Measurements from ENCODE around the gene VGLL4.

The VGLL4 gene

DNA sequence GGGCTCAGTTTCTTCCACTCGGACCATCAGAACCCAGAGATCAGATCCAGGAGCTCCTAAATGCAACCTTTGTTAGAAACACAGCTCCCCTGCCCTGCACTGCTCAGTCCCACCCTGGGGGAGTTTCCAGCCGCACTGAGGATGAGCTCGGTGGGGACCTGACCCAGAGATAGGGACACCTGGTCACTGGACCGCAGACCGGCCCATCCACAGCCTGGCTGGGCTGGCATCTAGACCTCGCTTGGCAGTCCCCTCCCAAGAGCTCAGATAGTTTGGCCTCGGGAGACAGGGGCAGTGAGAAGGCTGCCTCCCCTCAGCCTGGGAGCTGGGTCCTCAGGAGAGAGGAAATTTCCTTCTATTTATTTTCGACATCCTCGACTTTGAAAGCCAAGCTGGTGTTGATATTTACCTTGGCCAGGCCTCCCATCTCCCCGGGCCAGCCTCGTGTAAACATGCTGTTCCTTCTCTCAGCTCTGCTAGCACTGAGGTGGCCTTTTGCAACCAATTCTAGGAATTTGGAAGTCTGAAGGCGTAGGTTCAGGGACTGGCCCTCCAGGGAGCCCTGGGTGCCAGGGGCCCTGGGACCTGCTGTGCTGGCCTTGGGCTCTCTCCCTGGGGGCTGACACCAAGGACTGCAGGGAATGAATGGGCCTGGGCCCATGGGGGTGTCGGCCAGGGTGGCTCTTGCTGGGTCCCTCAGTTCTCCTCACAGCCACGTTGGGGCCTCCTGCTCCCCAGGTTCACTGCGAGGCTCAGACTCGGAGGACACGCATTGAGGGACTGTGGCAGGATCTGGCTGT, 90.1 kb downstream of the VGLL4 start:
- DNase-seq (ENCODE audit: low read depth in 1 of 2, low spot score in 1 of 2): no peak

DNA sequence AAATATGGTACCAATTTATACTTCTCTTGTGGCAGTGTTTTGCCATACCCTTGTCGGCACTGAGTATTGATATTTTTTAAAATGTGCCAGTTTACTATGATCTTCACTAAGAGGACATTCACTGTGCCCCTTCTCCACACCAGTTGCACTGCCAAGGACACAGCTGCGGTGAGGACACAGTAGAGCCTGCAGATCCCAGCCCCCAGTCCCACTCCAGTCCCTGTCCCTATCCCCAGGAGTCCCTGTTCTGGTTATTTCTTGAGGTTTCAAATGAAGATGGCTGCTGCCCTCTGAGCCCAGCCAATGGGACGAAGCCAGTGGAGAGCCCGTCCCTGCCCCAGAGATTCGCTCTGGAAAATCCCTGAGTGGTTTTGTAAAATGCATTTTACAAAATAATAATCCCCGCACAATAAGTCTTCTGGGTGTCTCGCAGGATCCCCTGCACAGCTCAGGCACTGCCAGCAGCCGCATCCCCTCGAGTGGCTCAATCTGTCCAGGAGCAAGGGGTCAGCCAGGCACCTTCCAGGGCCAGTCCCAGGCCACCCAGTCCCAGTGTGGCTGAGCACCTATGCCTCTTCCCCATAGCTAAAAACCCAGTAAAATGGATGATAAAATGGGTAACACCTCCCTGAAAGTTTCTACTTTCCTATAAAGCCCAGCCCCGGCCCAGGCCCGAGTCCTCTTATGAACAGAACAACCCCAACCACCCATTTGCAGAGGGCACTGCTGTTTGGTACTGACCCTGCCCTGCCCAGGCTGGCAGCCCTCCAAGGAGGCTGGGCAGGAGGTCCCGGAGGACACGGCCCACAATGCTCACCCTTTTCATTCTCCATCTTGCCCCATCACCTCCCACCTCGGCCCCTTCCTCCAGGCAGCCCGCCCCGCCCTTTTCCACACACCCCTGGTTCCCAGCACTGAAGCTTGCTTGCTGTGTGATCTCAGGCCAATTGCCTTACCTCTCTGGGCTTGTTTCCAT, 91.1 kb downstream of the VGLL4 start:
- no peak for DNase-seq (ENCODE audit: low read depth in 1 of 2, low spot score in 1 of 2)

DNA sequence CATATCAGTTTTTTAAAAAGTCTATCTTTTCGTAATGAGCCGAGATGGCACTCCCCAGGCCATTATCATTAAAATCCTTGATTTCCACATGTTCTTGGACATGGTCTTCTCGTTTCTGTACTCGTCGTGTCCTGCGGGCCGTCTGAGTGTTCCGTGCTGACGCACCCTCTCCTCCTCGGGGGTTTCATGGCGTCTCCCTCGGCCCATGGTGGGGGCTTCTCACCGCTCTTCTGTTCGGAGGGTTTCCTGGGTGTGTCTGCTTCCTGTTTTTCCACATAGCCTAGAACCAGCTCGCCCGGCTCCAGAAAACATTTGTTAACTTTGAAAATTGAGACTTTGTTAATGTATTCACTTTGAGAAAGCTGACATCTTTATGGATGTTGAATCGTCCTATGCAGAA, 92.7 kb downstream of the VGLL4 start:
- no peak for DNase-seq (ENCODE audit: low read depth in 1 of 2, low spot score in 1 of 2)

DNA sequence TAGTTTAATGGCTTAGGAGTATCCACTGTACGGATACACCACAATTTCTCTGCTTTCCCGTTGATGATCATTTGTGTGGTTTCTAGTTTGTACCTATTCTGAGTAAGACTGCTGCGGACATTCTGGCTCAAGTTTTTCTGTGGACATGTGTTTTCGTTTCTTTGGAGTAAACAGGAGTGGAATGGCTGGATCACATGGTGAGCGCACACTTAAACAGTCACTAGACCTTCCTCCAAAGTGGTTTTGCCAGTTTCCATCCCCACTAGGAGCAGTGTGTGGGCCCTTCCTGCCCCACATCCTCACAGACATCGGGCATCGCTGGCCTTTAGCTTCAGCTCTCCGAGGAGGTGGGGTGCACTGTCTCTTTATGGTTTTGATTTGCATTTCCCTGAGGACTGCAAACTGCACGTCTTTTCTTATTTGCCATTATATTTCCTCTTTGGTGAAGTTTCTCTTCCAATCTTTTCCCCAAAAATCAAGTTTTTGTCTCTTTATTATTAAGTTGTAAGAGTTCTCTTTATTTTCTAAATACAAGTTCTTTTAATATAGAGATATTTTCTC, 94.1 kb downstream of the VGLL4 start:
- DNase-seq (ENCODE audit: low read depth in 1 of 2, low spot score in 1 of 2): no peak

DNA sequence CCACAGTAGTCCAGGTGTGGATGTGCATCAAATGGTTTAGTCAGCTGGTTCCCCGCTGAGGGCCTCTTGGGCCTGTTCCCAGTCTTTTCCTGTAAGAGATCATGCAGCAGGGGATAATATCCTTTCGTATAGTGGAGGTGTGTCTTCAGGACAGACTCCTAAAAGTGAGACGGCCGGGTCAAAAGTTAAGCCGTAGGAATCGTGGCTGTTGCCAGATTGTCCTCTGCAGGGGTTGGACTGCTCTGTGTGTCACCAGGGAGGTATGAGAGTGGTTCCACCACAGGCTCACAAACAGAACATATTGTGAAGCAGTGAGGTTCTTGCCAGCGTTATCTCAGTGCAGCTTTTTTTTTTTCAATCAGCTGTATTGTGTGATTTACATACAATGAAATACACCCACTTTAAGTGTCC, 95.0 kb downstream of the VGLL4 start:
- no peak for DNase-seq (ENCODE audit: low read depth in 1 of 2, low spot score in 1 of 2)

DNA sequence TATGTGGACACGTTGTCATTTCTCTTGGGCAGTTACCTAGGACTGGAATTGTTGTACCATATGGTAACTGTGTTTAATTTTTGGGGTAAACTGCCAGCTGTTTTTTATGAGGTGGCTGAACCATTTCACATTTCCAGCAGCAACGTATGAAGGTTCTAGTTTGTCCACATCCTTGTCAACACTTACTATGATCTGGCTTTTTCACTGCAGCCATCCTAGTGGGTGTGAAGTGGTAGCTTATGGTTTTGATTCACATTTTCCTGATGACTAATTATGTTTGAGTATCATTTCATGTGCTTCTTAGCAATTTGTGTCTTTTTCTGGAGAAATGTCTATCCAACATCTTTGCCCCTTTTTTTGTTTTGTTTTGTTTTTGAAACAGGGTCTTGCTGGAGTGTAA, 96.2 kb downstream of the VGLL4 start:
- DNase-seq (ENCODE audit: low read depth in 1 of 2, low spot score in 1 of 2): no peak

DNA sequence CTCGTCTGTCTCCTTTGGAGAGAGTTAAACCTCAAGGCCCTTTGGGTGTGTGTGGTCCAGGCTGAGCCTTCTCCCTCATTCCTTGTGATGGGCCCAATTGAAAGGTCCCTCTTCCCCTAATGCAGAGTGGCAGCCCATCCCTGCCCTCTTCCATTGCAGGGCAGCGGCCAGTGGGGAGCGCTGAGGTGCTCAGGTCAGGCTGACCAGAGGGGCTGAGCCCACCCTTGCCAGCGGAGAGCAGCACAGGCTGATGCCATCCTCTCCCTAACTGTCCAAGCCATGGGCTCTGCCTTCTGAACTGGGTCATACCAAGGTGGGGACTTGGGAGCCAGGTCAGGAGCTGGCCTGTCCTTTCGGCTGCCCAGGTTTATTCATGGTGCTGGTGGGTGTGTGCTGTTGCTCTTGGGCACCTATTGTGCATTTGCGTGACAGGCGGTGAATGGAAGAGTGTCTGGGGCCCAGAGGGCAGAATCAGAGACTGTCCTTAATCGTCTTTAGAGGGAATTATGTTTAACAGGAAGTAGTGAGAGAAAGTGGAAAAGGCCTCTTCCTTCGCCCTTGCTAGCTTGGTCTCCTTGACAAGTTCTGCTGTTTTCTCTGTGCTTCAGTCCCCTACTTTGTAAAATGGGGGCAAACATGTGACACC, 96.9 kb downstream of the VGLL4 start:
- no peak for DNase-seq (ENCODE audit: low read depth in 1 of 2, low spot score in 1 of 2)

DNA sequence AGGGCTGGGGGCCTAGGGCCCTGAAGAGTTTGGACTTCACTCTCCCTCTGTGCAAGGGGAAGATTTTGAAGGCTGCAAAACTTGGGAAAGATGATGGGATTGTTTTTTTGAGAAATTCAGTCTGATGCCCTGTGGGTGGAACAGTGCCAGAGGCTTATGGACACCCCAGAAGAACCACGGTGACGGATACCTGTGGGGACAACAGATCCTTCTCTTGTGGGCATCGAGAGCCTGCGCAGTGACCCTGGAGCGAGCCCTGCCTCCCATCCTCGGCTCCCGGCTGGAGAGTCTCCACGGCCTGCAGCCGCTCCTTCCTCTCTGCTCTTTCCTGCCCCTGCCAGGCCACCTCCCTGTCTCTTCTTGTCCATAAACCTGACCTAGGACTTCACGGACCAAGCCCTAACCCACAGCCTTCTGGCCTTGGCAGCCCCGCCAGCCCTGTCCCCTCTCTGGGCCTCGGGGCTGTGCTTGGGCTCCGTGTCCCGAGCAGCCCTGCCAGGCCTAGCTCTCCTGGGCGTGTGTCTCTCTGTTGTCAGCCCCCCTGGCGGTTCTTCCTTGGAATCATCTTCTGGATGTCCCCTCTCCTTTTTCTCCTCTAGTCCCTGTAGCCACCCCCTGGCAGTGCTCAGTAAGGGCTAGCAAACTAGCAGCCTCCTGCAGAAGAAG, 98.4 kb downstream of the VGLL4 start:
- no peak for DNase-seq (ENCODE audit: low read depth in 1 of 2, low spot score in 1 of 2)

DNA sequence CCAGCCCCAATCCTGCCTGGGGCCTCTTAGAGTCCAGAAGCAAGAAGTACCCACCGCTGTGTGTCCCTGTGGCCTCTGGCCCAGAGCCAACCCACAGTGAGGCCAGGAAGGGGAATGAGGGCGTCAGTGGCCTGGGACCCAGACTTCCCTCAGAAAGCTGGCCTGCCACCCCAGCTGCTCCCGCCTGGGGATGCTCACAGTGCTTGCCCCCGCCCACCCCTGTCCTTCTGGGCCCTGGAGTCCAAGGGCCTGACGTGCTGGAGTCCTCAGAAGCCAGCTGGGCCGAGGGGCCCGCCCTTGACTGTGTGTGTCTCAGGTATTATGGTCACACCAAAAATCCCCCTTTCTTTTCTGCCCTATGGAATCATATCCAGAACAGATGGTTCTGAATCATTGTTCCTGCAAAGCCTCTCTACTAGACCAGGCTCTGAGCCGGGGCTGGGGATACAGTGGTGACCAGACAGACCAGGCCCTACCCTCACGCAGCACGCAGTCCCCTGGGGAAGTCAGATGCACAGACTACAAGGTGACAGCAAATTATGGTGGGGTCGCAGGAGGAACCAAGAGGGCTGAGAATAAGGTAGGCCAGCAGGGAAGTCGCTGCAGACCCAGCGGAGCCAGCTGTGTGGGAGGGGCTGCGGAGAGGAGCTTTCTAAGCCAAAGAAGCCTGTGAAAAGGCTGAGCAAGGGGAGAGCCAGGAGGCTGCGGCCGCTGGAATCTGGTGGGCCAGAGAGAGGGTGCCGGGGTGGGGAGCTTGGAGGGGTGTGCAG, 99.1 kb downstream of the VGLL4 start:
- no peak for DNase-seq (ENCODE audit: low read depth in 1 of 2, low spot score in 1 of 2)

DNA sequence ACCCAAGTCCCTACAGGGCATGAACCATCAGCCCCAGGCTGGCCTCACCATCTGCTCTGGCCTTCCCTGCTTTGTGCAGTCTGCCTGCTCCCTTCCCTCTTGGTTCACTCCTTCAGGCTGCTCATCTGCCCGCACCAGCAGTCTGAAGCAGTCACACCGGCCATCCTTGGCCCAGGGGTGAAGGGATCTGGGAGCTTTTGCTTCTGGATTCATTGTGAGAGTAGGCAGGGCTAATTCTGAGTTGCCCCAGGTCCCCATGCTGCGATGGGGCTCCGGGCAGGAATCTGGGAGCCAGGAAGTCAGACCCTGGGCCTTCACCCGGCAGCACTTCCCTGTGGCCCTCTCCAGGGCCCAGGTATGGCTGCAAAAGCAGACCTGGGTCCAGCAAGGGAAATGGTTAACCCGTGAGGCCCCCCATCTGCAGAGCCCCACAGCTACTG, 99.7 kb downstream of the VGLL4 start:
- no peak for DNase-seq (ENCODE audit: low read depth in 1 of 2, low spot score in 1 of 2)

DNA sequence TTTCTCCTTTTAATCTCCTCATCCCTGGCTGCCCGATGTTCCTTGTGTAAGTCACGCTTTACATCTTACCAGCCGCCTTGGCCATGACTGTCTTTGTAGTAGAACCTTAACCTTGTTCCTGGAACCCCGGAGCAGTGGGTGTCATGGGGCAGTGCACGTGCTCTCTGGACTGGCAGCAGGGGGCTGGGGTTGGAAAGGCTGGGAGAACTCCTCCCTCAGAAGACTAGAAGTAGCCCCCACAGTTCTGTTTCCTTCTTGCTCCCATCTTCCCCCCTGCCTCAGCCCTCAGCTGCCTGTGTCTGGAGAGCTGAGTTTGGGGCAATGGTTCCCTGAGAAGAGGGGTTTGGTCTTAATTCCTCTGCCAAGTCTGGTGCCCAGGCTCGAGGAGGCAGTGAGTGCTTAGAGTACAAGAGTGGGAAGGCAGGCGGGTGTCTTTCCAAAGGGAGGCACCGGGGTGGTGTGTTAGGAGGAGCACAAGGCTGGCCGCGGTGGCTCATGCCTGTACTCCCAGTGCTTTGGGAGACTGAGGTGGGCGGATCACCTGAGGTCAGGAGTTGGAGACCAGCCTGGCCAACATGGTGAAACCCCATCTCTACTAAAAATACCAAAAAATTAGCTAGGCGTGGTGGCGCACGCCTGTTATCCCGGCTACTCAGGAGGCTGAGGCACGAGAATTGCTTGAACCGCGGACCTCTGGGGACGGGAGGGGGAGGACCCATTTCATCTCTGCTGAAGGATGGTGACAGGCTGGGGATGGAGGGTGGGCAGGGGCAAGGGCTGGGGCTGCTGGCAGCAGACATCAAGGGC, 100.4 kb downstream of the VGLL4 start:
- no peak for DNase-seq (ENCODE audit: low read depth in 1 of 2, low spot score in 1 of 2)

DNA sequence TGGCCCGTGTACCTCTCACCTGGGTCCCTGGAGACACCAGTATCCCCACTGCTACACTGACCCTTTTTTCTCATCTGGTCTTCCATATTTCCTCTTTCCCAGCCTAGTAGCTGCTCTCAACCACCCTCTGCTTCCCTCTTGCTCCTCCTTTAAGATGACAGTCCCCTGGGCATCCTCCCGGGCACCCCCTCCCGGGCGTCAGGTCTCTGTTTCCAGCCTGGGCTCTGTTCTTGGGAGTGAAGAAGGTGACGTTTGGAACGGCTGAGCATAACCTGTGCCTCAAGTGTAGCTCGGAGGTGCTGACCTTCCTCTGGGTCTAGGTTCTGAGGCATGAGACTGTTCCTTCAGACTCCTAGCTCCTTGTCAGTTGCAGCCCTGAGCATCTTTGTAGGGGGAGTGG, 101.2 kb downstream of the VGLL4 start:
- no peak for DNase-seq (ENCODE audit: low read depth in 1 of 2, low spot score in 1 of 2)

DNA sequence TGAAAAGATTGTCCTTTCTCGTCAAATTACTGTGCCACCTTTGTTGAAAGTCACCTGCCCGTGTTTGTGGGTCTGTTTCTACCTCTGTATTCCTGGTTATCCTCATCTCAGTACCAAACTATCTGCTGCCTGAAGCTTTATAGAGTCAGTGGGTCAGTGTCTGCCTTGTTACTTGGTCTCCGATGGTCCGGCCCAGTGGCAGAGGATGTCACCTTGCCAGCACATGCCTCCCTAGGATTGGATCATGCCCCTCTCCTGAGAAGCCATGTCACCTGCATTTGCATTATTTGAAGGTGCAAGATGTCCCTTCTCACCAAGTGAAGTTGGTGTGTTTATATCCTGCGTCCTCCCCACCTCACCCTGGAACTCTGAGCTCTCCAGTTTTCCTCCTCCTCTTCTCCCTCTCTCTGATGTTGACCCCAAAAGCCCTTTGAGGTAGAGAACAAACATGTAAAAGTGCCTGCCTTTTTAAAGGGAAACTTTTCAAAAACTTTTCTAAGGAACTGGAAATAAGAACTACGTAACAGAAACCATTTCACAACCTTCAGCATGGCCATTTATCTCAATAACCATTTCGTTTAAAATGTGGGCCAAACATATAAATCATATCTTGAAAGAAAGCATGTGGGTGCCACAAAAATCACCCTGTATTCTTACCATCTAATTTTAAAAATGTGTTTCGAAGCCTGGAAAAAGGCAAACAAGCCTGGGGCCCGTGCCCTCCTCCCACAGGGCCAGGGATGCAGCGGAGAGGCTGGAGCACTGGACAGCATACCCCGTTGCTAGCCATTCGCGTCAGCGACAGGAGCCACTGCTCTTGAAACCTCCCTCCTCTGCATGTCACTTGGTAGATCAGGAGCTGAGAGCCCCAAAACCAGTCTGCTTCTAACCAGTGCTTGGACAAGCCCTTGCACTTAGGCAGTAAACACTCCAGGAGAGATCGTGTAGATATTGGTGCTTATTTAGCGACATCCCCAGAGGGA, 102.1 kb downstream of the VGLL4 start:
- DNase-seq (ENCODE audit: low read depth in 1 of 2, low spot score in 1 of 2): no peak

DNA sequence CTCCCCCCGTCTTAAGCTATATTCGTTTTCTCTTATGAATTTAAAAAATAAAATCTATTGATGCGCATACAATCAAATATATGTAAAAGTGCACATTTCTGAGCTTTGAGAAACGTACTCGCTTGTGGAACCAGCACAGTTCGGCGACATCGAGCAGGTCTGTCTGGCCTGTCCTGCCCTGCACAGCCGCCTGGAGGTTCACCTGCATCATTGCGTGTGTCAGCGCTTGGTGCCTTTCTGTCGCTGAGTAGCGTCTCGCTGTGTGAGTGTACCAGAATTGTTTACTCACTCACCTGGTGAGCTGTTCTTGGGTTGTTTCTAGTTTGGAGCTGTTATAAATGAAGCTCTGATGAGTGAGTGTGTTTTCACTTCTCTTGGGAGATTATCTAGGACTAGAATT, 104.0 kb downstream of the VGLL4 start:
- DNase-seq (ENCODE audit: low read depth in 1 of 2, low spot score in 1 of 2): no peak

DNA sequence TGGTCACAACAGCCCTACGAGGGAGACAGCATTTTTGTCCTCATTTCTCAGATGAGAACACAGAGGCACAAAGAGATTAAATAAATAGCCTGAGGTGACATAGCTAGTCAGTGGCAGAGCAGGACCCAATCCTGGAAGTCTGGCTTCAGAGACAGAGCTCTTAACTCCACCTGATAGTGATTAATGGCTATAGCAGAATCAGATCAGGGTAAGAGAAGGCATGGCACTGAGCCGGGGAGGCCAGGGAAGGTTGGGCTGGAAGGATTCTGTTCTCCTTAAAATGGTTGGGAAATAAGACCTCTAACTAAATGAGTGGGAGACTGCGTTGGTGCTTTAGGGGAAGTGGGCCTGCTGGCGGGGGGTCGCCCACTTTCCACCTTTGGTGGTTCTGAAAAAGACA, 104.5 kb downstream of the VGLL4 start:
- no peak for DNase-seq (ENCODE audit: low read depth in 1 of 2, low spot score in 1 of 2)

DNA sequence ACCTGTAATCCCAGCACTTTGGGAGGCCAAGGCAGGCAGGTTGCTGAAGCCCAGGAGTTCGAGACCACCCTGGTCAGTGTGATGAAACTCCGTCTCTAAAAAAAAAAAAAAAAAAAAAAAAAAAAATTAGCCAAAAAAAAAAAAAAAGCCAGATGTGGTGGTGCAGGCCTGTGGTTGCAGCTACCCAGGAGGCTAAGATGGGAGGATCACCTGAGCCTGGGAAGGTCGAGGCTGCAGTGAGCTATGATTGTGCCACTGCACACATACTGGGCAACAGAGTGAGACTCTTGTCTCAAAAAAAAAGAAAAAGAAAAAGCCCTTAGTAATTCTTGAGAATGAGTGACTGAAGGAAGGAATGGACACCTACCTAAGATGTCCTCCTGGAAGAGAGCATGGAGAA, 105.1 kb downstream of the VGLL4 start:
- DNase-seq (ENCODE audit: low read depth in 1 of 2, low spot score in 1 of 2): no peak

DNA sequence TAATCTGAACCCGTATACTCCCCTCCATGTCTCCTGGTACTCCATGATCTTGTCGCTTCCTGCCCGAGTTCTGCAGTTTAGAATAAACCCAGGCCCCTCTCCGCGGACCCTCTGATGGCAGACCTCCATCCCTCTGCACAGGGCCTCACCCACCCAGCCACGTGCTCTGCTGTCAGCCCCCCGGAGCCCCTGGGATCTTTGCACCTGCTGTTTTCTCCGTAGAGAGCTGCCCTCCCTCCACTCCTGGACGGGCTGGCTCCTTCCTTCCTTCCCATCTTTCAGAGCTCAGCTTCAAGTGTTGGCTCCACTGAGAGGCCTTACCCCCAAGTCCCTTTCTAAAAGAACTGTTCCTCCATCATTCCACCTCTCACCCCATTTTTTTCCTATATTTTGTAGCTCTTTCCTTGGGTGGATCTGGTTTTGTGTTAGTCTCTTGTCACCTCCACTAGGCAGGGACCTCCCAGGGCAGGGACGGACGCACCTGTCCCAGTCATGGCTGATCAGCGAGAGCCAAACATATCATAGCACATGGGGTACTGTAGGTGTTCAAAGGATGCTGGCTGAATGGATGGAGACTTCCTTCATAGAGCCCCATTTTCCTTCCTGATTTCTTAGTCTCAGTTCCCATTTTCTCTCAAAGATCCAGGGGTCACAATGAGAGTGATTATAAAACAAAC, 106.6 kb downstream of the VGLL4 start:
- DNase-seq (ENCODE audit: low read depth in 1 of 2, low spot score in 1 of 2): no peak

Measured in activated T-helper 1 cell treated with anti-CD3 and anti-CD28 coated beads, Interleukin-2, amount 50 U/mL, for 16 hours (primary cell).